ENCODE measurements around the gene SCLT1. TPM values are rescaled to one million over a fixed set of nuclear protein-coding genes. Genes with fewer than 3 reads are reported as not detected.

Gene SCLT1
- total RNA-seq, 1 experiment from 2014 or later: 13.3 TPM

DNA sequence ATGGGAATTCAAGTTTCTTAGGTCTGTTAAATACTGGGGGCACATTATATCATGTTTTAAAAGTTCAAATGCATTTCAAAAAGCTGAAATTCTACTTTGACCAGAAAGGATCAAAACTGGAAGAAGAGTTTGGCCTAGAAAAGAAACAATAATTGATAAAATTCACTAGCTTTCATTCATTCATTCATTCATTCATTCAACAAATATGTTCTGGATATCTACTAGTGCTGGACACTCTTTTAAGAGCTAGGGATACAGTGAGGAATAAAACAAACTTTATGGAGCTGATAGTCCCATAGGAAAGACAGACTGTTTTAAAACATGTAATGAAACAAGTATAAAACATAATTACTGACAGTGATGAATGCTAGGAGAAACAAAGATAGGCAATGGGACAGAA, 177.8 kb downstream of the SCLT1 start:
- Histone ChIP-seq H3K27me3 (ENCODE audit: insufficient read depth, low read length) (no peaks in the 10 kb centered on the region), H3K4me3 (replicated peaks in 1 of 2; ENCODE audit: low read depth in 1 of 2, low read length in 2 of 2) (no peak overlapping the region), H3K27ac (ENCODE audit: low read depth, low read length) (no peak overlapping the region), H3K4me1 (ENCODE audit: control insufficient read depth in 1 of 2, insufficient read depth in 2 of 2, low read length in 2 of 2) (no peaks in the 10 kb centered on the region), H3K9me3 (ENCODE audit: control insufficient read depth in 1 of 2, insufficient read depth in 1 of 2, low read depth in 1 of 2, low read length in 2 of 2) (no peaks in the 10 kb centered on the region), H2AFZ (ENCODE audit: low read depth, low read length, poor library complexity, severe bottlenecking) (no peak overlapping the region), H3K79me2 (ENCODE audit: insufficient read depth, low read length) (no peaks in the 10 kb centered on the region), H3K36me3 (ENCODE audit: control insufficient read depth in 1 of 2, insufficient read depth in 2 of 2, low read length in 2 of 2) (no peaks in the 10 kb centered on the region), H3K9me2 (ENCODE audit: insufficient read depth) (no peaks in the 10 kb centered on the region), H3K4me2 (ENCODE audit: low read length) (no peak overlapping the region), H4K20me1 (ENCODE audit: insufficient read depth) (0 out of 2 replicates have a peak, but pooled peaks cover 5% of the 10 kb centered on the region), H3K9ac (ENCODE audit: low read length) (no peak overlapping the region)
- no peak for TF ChIP-seq SP1 (IDR thresholded peaks at IDR 0.05; ENCODE audit: low read depth)
- no peak for TF ChIP-seq POLR2AphosphoS5 (IDR thresholded peaks at IDR 0.05; ENCODE audit: low read depth, low read length)
- TF ChIP-seq ELF1 (IDR thresholded peaks at IDR 0.05; ENCODE audit: borderline replicate concordance, low read depth): no peak
- TF ChIP-seq ATF3 (IDR thresholded peaks at IDR 0.05): no peak
- TF ChIP-seq, protein P1, sequence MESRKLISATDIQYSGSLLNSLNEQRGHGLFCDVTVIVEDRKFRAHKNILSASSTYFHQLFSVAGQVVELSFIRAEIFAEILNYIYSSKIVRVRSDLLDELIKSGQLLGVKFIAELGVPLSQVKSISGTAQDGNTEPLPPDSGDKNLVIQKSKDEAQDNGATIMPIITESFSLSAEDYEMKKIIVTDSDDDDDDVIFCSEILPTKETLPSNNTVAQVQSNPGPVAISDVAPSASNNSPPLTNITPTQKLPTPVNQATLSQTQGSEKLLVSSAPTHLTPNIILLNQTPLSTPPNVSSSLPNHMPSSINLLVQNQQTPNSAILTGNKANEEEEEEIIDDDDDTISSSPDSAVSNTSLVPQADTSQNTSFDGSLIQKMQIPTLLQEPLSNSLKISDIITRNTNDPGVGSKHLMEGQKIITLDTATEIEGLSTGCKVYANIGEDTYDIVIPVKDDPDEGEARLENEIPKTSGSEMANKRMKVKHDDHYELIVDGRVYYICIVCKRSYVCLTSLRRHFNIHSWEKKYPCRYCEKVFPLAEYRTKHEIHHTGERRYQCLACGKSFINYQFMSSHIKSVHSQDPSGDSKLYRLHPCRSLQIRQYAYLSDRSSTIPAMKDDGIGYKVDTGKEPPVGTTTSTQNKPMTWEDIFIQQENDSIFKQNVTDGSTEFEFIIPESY (IDR thresholded peaks at IDR 0.05; ENCODE audit: extremely low read depth, insufficient replicate concordance, low read length): no peak
- DNase-seq (ENCODE audit: low read depth, low spot score) (no peak), ATAC-seq (no peak)
- ChIA-PET CTCF (no interaction called here), RAD21 (ENCODE audit: low non-redundant PET in 1 of 2, low total read pairs in 2 of 2, uncharacterized antibody in 2 of 2, unreplicated experiment in 2 of 2) (no interaction called here), POLR2A (no interaction called here)
- BruUV-seq (replicated peaks): no TSS peak
- intact Hi-C loops (cut with micrococcal nuclease): no loop called here

DNA sequence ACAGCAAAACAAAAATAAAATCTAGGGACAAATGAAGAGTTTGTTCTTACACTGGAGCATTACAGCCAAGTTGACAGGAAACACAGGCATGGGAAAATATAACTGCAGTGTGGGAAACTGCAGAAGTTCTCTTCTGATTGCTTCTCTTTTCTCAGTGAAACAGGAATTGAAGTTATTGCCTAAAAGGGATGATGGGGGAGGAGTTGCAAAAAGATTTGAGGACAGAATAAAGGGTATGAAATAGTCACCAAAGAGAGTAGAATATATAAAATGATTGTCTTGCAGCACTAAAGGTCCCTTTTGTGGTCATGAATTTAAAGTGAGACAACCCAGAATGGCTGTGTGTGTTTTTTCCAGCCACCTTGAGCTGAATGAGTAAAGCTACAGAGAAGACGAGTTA, 180.1 kb downstream of the SCLT1 start:
- Histone ChIP-seq H3K9me3 (ENCODE audit: control insufficient read depth in 1 of 2, insufficient read depth in 1 of 2, low read depth in 1 of 2, low read length in 2 of 2) (no peaks in the 10 kb centered on the region), H3K27ac (ENCODE audit: low read depth, low read length) (no peak overlapping the region), H3K9ac (ENCODE audit: low read length) (no peak overlapping the region), H3K4me1 (ENCODE audit: control insufficient read depth in 1 of 2, insufficient read depth in 2 of 2, low read length in 2 of 2) (no peaks in the 10 kb centered on the region), H3K79me2 (ENCODE audit: insufficient read depth, low read length) (no peaks in the 10 kb centered on the region), H3K36me3 (ENCODE audit: control insufficient read depth in 1 of 2, insufficient read depth in 2 of 2, low read length in 2 of 2) (no peaks in the 10 kb centered on the region), H3K4me2 (ENCODE audit: low read length) (no peak overlapping the region), H3K4me3 (replicated peaks in 1 of 2; ENCODE audit: low read depth in 1 of 2, low read length in 2 of 2) (no peak overlapping the region), H3K27me3 (ENCODE audit: insufficient read depth, low read length) (no peaks in the 10 kb centered on the region), H4K20me1 (ENCODE audit: insufficient read depth) (0 out of 2 replicates have a peak, but pooled peaks cover 5% of the 10 kb centered on the region), H2AFZ (ENCODE audit: low read depth, low read length, poor library complexity, severe bottlenecking) (no peak overlapping the region), H3K9me2 (ENCODE audit: insufficient read depth) (no peaks in the 10 kb centered on the region)
- POLR2A ChIA-PET: no interaction called here
- ATAC-seq: no peak
- DNase-seq (ENCODE audit: low read depth, low spot score): no peak
- TF ChIP-seq ATF3 (IDR thresholded peaks at IDR 0.05) (no peak), ELF1 (IDR thresholded peaks at IDR 0.05; ENCODE audit: borderline replicate concordance, low read depth) (no peak), JUND (IDR thresholded peaks at IDR 0.05) (no peak), YY1 (IDR thresholded peaks at IDR 0.05; ENCODE audit: extremely low read depth, insufficient replicate concordance, low read depth, low read length) (no peak), EZH2phosphoT487 (IDR thresholded peaks at IDR 0.05; ENCODE audit: borderline replicate concordance) (no peak)
- CTCF ChIA-PET: no interaction called here
- RAD21 ChIA-PET (ENCODE audit: low non-redundant PET in 1 of 2, low total read pairs in 2 of 2, uncharacterized antibody in 2 of 2, unreplicated experiment in 2 of 2): no interaction called here
- intact Hi-C loops (cut with micrococcal nuclease): no loop called here
- no TSS peak for BruUV-seq (replicated peaks)

Data from HCT116 (cell line).